Measurements from ENCODE around the gene LGALS7B. TPM values are rescaled to one million over a fixed set of nuclear protein-coding genes. Genes with fewer than 3 reads are reported as not detected.
"Not testable (repeated sequence)": the region's sequence is repeated elsewhere in the genome, so short reads cannot be mapped to it uniquely, and the experiment has no call there.

The LGALS7B gene
- total RNA-seq, 1 experiment from 2014 or later, result 2.4 TPM

GRCh38 chr19:38819231-38819920, 30.4 kb downstream of the LGALS7B start:
- Histone ChIP-seq H3K9me2 (ENCODE audit: insufficient read depth) (no peaks in the 10 kb centered on the region), H3K36me3 (ENCODE audit: control insufficient read depth in 1 of 2, insufficient read depth in 2 of 2, low read length in 2 of 2) (no peaks in the 10 kb centered on the region), H3K4me1 (ENCODE audit: control insufficient read depth in 1 of 2, insufficient read depth in 2 of 2, low read length in 2 of 2) (peaks cover 0 to 11% of the 10 kb centered on the region in 2 experiments; a peak in 1 of 4 replicates), H3K4me2 (ENCODE audit: low read length) (no peak overlapping the region), H3K9me3 (ENCODE audit: control insufficient read depth in 1 of 2, insufficient read depth in 1 of 2, low read depth in 1 of 2, low read length in 2 of 2) (no peaks in the 10 kb centered on the region), H3K4me3 (replicated peaks in 1 of 2; ENCODE audit: low read depth in 1 of 2, low read length in 2 of 2) (no peak overlapping the region), H3K79me2 (ENCODE audit: insufficient read depth, low read length) (peaks cover 17% of the 10 kb centered on the region), H3K9ac (ENCODE audit: low read length) (no peak overlapping the region), H4K20me1 (ENCODE audit: insufficient read depth) (no peaks in the 10 kb centered on the region), H3K27ac (ENCODE audit: low read depth, low read length) (no peak overlapping the region), H3K27me3 (ENCODE audit: insufficient read depth, low read length) (no peaks in the 10 kb centered on the region), H2AFZ (ENCODE audit: low read depth, low read length, poor library complexity, severe bottlenecking) (no peak overlapping the region)
- ChIA-PET RAD21 (ENCODE audit: low non-redundant PET in 1 of 2, low total read pairs in 2 of 2, uncharacterized antibody in 2 of 2, unreplicated experiment in 2 of 2) (no interaction called here), CTCF (no interaction called here), POLR2A (no interaction called here)
- TF ChIP-seq POLR2A (IDR thresholded peaks at IDR 0.05; ENCODE audit: borderline replicate concordance, extremely low read depth, insufficient read depth, insufficient read length) (no peak), ZFX (IDR thresholded peaks at IDR 0.05) (no peak)
- intact Hi-C loops (cut with micrococcal nuclease), result no loop called here
- no peak for DNase-seq (ENCODE audit: low read depth, low spot score)
- no peak for ATAC-seq
- no TSS peak for BruUV-seq (replicated peaks)

GRCh38 chr19:38821230-38821825, 32.3 kb downstream of the LGALS7B start:
- ChIA-PET POLR2A (interaction anchor here (1.6 to 2.4 kb wide), 2 partner anchors 21 to 28 kb away, joined by 11 to 13 read pairs; no protein-coding TSS in a partner anchor), CTCF (interaction anchor here (1.6 kb wide), 1 partner anchor 109 kb away, joined by 5 read pairs; the partner anchor contains the start of genes MRPS12 and SARS2)
- H3K9me2 ChIP-seq (ENCODE audit: insufficient read depth); H3K9me3 ChIP-seq (ENCODE audit: control insufficient read depth in 1 of 2, insufficient read depth in 1 of 2, low read depth in 1 of 2, low read length in 2 of 2); intact Hi-C loops (cut with micrococcal nuclease); RAD21 ChIA-PET (ENCODE audit: low non-redundant PET in 1 of 2, low total read pairs in 2 of 2, uncharacterized antibody in 2 of 2, unreplicated experiment in 2 of 2); DNase-seq (ENCODE audit: low read depth, low spot score); H4K20me1 ChIP-seq (ENCODE audit: insufficient read depth); H3K27me3 ChIP-seq (ENCODE audit: insufficient read depth, low read length); BruUV-seq (replicated peaks); H3K4me3 ChIP-seq (replicated peaks in 1 of 2; ENCODE audit: low read depth in 1 of 2, low read length in 2 of 2); H3K36me3 ChIP-seq (ENCODE audit: control insufficient read depth in 1 of 2, insufficient read depth in 2 of 2, low read length in 2 of 2); H3K4me2 ChIP-seq (ENCODE audit: low read length); H2AFZ ChIP-seq (ENCODE audit: low read depth, low read length, poor library complexity, severe bottlenecking); H3K9ac ChIP-seq (ENCODE audit: low read length); ATAC-seq: not testable (repeated sequence)
- peaks cover 0 to 11% of the 10 kb centered on the region in 2 experiments; a peak in 1 of 4 replicates for H3K4me1 ChIP-seq (ENCODE audit: control insufficient read depth in 1 of 2, insufficient read depth in 2 of 2, low read length in 2 of 2)
- peaks cover 35% of the 10 kb centered on the region for H3K79me2 ChIP-seq (ENCODE audit: insufficient read depth, low read length)
- H3K27ac ChIP-seq (ENCODE audit: low read depth, low read length), result peak overlapping the region; percentile 55
